IMR-90 (cell line): ENCODE measurements around the gene COLQ.

ENCODE experiments used
- BHLHE40 ChIP-seq: fragments of 150-350 bp; IDR thresholded peaks from 2 replicates; pipeline ENCODE4 v1.6.1; 2016; ENCODE audit warnings: mild to moderate bottlenecking, low read depth, low read length
- CEBPB ChIP-seq: IDR thresholded peaks from 2 replicates; pipeline ENCODE4 v1.6.1; 2012; ENCODE audit warnings: low read depth, low read length, improper control_type of control experiment
- CTCF ChIP-seq: conservative IDR thresholded peaks from 2 replicates; pipeline ENCODE4 v1.5.1; 2012; ENCODE audit warnings: mild to moderate bottlenecking, low read depth, low read length, improper control_type of control experiment
- ELK1 ChIP-seq: fragments of 150-350 bp; IDR thresholded peaks from 2 replicates; pipeline ENCODE4 v1.6.1; 2016; ENCODE audit warnings: low read depth, mild to moderate bottlenecking, low read length, moderate library complexity, borderline replicate concordance
- MAFK ChIP-seq: IDR thresholded peaks from 2 replicates; pipeline ENCODE4 v1.6.1; 2012; ENCODE audit warnings: low read depth, low read length, improper control_type of control experiment
- MAZ ChIP-seq: IDR thresholded peaks from 2 replicates; pipeline ENCODE4 v1.6.1; 2012; ENCODE audit warnings: low read depth, mild to moderate bottlenecking, low read length, improper control_type of control experiment, moderate library complexity, borderline replicate concordance
- POLR2A ChIP-seq: IDR thresholded peaks from 2 replicates; pipeline ENCODE4 v1.6.1; 2012; ENCODE audit warnings: mild to moderate bottlenecking, low read depth, low read length
- RAD21 ChIP-seq: IDR thresholded peaks from 2 replicates; pipeline ENCODE4 v1.6.1; 2012; ENCODE audit warnings: low read length, improper control_type of control experiment
- RCOR1 ChIP-seq: IDR thresholded peaks from 2 replicates; pipeline ENCODE4 v1.6.1; 2012; ENCODE audit warnings: mild to moderate bottlenecking, low read length, improper control_type of control experiment; ENCODE audit not compliant: insufficient replicate concordance
- RFX5 ChIP-seq: IDR thresholded peaks from 2 replicates; pipeline ENCODE4 v1.8.0; 2012; ENCODE audit warnings: low read depth, mild to moderate bottlenecking, low read length, moderate library complexity
- USF2 ChIP-seq: fragments of 150-350 bp; IDR thresholded peaks from 2 replicates; pipeline ENCODE4 v1.6.1; 2017; ENCODE audit warnings: mild to moderate bottlenecking, antibody characterized with exemption, low read length, low read depth

GRCh38 chr3:15513810-15514662 is 7.5 kb downstream of the COLQ start:
- TF ChIP-seq CTCF (no peak), BHLHE40 (no peak), RAD21 (no peak), ELK1 (no peak), MAZ (no peak), POLR2A (no peak), RFX5 (no peak), CEBPB (no peak), USF2 (no peak), RCOR1 (no peak), MAFK (no peak)
